8988T (cell line): ENCODE results near the gene PRR16.
"Not testable (repeated sequence)": the region's sequence is repeated elsewhere in the genome, so short reads cannot be mapped to it uniquely, and the experiment has no call there.

Experiments used
- DNase-seq: peaks from one replicate; pipeline ENCODE4 v3.0.0; 2011

Gene PRR16

DNA sequence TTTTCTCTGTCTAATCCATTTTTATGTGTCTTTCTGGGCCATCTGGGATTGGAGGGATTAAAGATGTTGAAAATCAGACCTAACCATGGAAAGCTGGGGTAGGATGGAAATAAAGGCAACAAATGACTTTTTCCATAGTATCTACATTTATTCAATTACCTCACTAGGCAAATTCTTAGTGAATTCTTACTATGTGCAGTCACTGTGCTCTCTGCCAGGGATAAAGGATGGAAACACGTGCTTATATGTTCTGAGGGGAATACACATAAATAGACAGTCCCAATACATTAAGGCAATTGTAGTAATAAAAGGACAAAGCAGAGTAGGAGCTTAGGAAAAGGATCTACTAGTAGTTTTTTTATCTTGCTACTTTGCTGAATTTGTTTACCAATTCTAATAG lies 214.2 kb downstream of the PRR16 start:
- no peak for DNase-seq

DNA sequence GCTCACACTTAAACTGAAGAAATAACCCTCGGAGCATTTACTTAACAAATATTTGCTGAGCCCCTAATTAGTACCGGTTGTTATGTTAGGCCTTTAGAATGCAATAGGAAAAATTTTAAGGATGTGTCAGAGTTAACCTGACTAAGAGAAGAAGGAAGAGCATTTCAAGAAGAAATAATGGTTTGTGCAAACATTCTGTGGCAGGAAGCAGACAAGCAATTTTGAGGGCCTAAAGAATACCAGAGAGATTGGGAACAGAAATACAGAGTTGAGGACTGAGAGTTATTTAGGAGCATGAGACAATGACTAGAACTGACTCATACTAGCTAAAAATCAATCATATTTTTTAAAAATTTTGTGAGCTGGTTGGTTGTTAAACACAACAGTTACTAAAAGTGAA lies 218.8 kb downstream of the PRR16 start:
- DNase-seq: no peak

DNA sequence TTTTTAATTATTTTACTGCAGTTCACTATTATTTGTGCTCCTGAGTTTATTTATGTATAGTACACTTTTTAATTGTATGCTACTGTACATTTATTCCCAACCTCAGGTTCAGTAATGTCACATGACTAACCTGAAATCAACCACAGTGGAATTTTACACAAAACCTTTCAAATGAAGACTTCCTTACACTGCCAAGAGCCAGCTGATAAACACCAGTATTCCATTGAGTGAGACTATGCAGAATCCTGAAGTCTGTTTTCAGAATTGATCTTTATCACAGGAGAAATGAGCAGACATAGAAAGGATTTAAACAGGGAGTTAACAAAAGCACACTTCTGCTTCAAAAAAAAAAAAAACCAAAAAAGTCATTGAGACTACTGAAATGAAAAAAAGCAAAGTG lies 219.5 kb downstream of the PRR16 start:
- no peak for DNase-seq

DNA sequence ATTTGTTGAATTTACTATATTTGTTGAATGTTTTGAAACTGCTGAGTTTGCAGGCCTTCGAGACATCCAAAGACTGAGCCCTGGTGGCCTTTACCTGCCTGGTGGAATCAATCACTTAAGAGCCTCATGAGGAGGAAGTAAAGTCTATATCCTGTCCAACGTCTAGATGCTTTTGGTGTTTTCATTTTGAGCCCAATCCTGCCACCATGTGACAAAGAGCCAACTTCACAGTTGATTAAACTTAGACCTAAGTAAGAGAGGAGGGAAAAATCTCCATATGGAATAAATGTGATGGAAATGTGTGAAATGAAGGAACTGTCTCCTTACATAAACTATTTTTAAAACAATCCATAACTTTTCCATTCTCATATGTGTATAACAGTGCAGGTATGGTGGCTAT lies 220.1 kb downstream of the PRR16 start:
- DNase-seq: no peak

DNA sequence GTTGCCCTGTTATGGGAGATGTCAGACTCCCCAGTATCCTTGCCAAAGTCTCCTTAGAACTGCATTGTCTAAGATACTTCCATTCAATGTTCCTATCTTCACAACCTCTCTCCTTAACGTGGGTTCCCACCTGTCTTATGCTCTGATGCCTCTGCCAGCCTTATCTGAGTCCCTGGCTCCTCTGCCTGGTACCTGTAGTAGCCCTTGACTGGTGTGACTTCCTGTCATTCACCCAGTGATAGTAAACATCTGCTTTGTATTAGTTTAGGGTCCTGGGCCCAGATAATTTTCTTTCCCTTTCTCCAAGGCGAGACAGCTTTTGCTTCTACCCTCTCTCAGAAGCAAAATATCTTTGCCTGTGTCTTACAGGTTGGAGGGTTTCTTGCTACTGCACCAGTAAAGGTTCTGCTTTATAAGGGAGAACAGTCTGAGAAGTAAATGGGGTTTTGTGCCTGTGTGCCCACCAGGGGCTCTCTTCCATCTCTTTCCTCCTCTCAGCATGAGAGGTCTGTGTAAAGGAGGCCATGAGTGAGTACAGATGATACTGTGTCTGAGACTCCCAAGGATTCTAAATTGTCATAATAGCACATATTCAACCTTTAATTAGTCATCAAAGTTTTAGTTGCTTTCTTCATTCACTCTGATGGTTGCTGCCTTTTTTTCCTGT lies 220.8 kb downstream of the PRR16 start:
- DNase-seq: peak; percentile 11

DNA sequence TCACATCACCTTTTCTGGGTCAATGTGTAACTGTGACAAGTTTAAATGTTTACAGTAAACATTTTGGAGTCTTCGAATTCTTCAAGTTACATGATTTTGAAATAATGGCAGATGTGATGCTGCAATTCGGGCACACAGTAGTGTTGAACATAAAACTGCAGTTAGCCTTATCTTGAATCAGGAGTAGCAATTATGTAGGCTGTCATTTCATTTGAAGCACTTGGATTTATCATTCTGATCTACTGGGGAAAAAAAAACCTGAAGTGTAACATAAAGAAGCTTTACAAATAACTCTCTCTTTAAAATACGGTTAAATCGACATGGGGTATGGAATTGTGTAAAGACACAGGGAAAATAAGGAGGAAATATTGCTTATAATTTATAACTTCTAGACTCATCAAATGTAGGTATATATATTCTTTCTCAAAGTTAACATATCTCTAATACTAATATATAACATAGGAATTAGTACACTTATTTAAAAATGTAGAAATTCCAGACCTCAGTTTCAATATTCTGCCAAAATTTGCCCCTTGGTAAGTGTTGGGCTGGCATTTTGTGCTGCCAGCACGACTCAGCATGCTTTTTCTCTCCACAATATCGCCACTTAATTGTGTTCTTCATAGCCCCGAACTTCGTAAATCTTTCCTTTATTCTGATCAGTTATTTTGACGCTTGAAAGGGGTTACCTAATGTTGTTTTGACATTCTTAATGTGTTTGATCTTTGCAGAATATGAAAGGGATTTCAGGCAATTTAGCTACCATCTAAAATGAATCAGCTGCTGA lies 226.7 kb downstream of the PRR16 start:
- no peak for DNase-seq

DNA sequence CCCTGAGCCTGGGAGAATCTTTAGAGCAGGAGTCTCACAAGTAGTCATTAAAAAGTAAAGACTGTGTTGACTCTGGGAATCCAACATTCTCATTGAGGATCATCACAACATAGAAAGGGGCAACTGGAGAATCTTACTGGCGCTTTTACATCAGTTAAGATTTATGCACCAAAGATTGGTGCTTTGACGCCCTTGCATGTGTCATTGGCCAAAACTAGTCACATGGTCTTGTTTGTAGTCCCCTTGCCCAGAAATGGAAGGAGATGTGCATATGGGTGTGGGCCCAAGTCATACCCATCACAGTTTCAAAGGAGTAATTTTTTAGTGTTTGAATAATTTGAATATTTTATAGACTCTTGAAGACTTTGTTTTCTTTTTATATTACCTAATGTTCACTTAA lies 228.2 kb downstream of the PRR16 start:
- DNase-seq: no peak

DNA sequence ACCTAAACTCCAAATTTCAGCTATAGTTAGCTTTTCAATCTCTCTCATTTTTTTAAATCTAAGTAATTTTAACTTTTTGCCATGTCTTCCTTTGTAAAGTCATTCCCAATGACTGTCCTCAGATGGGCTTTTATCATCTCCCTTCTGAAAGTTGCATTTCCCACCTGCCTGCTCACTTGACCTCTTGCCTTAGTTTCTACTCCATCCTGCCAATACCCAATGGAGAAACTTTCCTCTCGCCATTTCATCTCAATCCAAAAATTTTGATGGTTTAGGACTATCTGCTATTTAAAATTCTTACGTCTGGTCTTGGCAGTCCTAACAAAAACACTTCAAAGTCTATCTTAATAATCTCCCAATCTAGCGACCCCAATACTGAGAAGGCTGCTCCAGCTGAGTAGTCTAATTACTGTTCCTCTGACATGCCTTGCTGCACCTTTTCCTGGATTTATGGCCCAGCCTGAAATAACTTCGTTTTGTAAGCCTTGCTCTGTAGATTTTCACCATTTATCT lies 231.3 kb downstream of the PRR16 start:
- DNase-seq: no peak

DNA sequence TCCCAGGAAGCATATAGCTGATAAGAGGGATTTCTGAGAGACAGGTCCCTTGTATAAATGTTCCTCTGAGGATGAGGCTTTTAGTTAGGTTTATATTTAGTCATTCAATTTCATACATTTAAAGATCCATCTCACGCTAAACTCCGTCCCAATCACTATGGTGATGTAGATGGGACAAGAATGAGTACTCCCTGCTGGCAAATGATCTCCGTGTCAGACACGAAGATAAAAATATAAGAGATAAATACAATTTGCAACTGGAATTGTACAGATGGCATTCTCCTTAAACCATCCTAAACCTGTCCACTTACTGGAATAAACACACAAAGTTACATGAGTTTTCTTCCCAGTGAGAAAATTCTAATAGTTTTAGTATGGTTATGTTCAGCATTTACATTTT lies 233.0 kb downstream of the PRR16 start:
- DNase-seq: no peak

DNA sequence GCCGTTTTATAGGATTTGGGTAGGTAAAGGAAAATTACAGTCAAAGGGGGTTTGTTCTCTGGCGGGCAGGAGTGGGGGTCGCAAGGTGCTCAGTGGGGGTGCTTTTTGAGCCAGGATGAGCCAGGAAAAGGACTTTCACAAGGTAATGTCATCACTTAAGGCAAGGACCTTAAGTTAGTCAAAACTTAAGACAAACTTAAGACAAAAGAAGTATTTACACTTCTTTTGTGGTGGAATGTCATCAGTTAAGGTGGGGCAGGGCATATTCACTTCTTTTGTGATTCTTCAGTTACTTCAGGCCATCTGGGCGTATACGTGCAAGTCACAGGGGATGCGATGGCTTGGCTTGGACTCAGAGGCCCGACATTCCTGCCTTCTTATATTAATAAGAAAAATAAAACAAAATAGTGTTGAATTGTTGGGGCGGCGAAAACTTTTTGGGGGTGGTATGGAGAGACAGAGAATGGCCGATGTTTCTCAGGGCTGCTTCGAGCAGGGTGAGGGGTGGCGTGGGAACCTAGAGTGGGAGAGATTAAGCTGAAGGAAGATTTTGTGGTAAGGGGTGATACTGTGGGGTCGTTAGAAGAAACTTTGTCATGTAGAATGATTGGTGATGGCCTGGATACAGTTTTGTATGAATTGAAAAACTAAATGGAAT lies 233.7 kb downstream of the PRR16 start:
- not testable (repeated sequence) for DNase-seq

DNA sequence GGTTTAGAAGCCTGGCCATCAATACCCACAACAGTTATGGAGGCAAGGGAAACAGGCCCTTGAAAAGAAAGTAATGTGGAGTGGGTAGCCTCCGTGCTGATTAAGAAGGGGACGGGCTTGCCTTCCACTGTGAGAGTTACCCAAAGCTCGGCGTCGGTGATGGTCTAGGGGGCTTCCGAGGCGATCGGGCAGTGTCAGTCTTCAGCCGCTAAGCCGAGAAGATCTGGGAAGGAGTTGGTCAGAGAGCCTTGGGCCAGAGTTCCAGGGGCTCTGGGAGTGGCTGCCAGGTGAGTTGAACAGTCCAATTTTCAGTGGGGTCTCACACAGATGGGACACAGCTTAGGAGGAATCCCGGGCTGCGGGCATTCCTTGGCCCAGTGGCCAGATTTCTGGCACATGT lies 236.6 kb downstream of the PRR16 start:
- DNase-seq: not testable (repeated sequence)

DNA sequence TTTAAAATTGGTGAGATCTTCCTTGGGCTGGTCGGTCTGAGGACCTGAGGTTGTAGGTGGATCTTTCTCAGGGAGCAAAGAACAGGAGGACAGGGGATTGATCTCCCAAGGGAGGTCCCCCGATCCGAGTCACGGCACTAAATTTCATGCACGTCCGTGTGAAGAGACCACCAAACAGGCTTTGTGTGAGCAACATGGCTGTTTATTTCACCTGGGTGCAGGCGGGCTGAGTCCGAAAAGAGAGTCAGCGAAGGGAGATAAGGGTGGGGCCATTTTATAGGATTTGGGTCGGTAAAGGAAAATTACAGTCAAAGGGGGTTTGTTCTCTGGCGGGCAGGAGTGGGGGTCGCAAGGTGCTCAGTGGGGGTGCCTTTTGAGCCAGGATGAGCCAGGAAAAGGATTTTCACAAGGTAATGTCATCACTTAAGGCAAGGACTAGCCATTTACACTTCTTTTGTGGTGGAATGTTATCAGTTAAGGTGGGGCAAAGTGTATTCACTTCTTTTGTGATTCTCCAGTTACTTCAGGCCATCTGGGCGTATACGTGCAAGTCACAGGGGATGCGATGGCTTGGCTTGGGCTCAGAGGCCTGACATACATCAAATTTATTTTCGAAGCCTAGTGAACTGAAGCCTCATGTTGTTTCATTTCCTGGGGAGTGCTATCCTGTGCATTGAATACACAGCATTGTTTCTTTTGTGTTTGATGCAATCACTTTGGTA lies 238.9 kb downstream of the PRR16 start:
- not testable (repeated sequence) for DNase-seq

DNA sequence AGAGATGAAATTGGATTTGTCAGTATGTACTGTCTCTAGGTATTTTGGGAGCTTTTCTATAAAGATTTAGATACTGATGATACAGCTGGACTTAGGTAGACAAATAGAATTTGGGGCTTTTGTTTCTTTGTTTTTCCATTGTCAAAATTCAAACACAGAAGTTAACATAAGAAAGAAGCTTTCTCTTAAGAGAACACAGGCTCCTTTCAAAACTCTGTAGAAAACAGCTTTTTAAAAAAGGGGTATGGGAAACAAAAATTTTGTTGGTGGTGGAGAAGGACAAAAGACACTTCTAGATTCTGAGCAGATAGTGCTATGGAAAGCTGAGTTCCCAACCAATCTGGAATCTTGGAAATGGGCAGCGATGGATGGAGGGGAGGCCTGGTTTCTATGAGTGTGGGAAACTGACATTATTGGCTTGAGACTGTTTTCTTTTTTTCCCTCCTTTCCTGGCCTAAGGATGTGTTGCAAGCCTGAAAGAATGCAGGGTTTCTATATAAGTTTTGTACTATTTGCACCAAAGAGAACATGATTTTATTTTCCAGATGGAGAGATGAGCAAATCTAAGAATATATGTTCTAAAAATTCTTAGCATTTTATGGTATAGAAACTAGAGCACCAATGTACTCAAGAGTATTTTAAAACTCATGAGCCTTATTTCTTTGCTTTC lies 240.0 kb downstream of the PRR16 start:
- no peak for DNase-seq

DNA sequence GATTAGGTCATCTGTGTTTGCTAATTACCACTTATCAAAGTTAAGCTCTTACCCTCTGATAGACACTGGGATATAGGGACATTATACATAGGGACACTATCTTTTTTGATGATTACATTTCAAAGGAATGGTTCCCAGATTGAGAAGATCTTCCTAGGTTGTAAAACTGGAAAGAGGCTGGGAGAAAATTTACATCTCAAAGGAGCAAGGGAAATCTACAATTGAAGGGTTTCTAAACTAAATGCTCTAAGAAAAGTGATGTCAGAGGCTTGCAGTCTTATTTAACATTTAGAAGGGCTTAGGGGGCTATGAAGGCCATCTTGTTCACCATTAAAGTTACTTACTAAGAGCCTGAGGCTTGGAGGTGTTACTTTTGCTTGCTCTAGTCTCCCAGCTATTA lies 242.8 kb downstream of the PRR16 start:
- DNase-seq: no peak

DNA sequence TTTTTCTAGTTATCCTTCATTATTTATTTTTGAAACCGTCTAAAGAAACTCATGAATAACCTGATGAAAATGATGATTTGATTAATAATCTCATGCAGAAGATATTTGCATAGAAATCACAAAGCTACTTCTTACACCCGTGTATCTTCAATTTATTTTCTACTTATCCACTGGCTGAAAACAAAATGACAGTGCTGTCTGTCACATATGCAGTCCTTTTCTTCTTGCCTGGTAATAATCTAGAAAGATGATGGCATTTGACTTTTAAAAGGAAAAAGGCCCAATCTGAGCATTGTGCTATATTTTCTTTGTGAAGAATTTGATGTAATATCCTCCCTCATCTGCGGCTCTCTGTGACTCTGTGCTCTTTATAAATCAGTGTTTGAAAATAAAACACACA lies 253.3 kb downstream of the PRR16 start:
- no peak for DNase-seq

DNA sequence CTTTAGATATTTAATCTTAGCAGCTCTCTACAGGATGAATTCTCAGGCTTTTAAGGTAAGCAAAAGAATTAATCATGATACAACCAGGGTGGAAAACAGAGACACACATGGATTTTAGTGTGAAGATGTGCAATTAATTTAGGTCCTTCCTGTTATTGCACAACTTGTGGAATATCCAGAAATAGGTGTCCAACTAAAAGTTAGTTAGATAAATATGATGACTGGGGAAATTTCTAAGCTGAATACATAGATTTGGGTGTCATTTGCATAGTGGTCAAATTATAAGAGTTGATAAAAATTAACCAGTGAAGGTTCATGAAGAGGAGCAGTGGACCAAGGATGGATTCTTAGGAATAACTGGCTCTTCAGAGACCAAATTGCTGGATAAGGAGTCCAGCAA lies 266.1 kb downstream of the PRR16 start:
- DNase-seq: no peak

DNA sequence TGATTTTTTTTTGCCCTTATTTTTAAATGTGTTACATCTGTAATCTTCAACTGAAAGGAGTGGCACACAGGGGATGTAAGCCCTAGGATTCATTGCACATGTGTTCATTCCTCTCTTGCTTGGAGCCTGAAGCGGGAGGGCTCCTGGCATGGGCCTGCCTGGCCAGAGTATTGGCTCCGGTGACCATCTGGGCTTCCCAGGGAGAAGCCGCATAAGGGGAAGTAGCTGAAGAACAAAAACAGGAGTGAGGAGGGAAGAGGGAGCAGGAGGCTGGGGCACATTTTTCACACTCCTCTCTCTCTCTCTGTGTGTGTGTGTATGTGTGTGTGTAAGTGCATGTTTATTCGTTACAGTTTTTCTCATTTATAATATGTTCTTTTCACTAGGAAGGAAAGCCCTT lies 269.9 kb downstream of the PRR16 start:
- DNase-seq: no peak

DNA sequence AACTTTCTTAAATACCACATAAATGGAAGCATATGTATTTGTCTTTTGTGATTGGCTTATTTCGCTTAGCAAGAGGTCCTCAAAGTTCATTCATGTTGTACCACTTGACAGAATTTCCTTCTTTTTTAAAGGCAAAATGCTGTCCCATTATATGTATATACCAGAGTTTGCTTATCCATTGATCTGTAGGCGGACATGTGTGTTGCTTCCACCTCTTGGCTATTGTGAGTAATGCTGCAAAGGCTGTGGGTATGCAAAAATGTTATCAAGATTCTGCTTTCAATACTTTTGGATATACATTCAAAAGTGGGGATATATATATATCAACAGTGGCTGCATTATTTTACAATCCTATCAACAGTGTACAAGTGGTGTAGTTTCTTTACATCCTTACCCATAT lies 271.0 kb downstream of the PRR16 start:
- DNase-seq: no peak
